ENCODE data around the gene SOCS6.

DNA sequence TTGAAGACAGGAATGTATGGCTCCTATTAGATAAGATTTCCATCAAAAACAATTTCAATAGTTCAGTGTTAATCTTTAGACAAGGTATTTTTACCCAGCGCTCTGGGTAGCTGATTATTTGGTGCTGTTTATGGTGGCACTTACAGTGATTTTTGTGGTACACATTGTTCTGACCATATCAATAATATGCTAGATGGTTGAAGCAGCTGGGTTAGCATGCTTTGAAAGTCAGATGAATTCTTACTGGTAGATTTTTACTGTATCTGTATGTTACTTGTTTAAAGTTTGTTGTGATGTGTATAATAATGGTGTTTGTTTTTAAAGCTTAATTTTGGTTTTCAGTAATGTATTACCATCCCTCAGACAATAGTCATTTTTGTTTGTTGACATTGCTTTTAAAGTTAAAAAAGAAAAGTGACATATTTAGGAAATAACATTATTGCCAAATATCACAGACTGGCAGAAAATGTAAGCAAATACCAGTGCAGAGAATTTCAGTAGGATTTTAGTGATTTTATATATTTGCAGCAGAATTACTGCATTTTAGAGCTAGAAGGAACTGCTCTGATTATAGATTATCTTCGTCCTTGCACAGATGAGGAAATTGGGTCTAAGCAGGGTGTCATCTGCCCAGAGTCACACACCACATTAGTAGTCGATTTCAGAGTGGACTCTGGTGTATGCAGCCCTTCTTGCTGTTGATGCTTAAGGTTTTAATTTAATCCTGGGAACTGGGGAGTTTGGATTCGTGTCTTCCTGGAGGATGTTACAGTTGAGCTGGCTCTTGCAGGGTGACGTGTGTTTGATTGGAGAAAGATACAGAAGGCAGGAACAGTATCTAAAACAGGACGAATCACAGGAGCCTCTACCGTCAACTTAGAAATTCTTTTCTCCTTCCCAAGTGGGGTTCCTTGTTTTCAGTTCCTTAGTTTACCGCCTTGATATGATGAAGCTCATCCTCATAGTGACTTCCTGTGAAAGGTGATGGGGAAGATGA, 6.6 kb downstream of the SOCS6 start:
- TF ChIP-seq MXI1 (IDR thresholded peaks at IDR 0.05; ENCODE audit: low read depth, low read length), result no peak
- TF ChIP-seq, protein P1, sequence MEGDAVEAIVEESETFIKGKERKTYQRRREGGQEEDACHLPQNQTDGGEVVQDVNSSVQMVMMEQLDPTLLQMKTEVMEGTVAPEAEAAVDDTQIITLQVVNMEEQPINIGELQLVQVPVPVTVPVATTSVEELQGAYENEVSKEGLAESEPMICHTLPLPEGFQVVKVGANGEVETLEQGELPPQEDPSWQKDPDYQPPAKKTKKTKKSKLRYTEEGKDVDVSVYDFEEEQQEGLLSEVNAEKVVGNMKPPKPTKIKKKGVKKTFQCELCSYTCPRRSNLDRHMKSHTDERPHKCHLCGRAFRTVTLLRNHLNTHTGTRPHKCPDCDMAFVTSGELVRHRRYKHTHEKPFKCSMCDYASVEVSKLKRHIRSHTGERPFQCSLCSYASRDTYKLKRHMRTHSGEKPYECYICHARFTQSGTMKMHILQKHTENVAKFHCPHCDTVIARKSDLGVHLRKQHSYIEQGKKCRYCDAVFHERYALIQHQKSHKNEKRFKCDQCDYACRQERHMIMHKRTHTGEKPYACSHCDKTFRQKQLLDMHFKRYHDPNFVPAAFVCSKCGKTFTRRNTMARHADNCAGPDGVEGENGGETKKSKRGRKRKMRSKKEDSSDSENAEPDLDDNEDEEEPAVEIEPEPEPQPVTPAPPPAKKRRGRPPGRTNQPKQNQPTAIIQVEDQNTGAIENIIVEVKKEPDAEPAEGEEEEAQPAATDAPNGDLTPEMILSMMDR (IDR thresholded peaks at IDR 0.05), result no peak
- no peak; a peak in 1 of 4 replicates for TF ChIP-seq EP300 (IDR thresholded peaks at IDR 0.05; ENCODE audit: borderline replicate concordance in 1 of 2, low read depth in 1 of 2, low read length in 1 of 2)
- TF ChIP-seq RCOR1 (IDR thresholded peaks at IDR 0.05; ENCODE audit: low read length), result no peak
- TF ChIP-seq, protein P2, sequence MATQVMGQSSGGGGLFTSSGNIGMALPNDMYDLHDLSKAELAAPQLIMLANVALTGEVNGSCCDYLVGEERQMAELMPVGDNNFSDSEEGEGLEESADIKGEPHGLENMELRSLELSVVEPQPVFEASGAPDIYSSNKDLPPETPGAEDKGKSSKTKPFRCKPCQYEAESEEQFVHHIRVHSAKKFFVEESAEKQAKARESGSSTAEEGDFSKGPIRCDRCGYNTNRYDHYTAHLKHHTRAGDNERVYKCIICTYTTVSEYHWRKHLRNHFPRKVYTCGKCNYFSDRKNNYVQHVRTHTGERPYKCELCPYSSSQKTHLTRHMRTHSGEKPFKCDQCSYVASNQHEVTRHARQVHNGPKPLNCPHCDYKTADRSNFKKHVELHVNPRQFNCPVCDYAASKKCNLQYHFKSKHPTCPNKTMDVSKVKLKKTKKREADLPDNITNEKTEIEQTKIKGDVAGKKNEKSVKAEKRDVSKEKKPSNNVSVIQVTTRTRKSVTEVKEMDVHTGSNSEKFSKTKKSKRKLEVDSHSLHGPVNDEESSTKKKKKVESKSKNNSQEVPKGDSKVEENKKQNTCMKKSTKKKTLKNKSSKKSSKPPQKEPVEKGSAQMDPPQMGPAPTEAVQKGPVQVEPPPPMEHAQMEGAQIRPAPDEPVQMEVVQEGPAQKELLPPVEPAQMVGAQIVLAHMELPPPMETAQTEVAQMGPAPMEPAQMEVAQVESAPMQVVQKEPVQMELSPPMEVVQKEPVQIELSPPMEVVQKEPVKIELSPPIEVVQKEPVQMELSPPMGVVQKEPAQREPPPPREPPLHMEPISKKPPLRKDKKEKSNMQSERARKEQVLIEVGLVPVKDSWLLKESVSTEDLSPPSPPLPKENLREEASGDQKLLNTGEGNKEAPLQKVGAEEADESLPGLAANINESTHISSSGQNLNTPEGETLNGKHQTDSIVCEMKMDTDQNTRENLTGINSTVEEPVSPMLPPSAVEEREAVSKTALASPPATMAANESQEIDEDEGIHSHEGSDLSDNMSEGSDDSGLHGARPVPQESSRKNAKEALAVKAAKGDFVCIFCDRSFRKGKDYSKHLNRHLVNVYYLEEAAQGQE (IDR thresholded peaks at IDR 0.05; ENCODE audit: low read depth, low read length), result no peak
- TF ChIP-seq, protein P3, sequence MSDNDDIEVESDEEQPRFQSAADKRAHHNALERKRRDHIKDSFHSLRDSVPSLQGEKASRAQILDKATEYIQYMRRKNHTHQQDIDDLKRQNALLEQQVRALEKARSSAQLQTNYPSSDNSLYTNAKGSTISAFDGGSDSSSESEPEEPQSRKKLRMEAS (IDR thresholded peaks at IDR 0.05; ENCODE audit: low read depth), result no peak
- TF ChIP-seq POLR2AphosphoS5 (IDR thresholded peaks at IDR 0.05; ENCODE audit: low read depth, low read length), result no peak
- TF ChIP-seq TCF12 (IDR thresholded peaks at IDR 0.05), result peak; percentile 42; the same call in 1 of the 2 replicates
- TF ChIP-seq, protein P4, sequence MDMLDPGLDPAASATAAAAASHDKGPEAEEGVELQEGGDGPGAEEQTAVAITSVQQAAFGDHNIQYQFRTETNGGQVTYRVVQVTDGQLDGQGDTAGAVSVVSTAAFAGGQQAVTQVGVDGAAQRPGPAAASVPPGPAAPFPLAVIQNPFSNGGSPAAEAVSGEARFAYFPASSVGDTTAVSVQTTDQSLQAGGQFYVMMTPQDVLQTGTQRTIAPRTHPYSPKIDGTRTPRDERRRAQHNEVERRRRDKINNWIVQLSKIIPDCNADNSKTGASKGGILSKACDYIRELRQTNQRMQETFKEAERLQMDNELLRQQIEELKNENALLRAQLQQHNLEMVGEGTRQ (IDR thresholded peaks at IDR 0.05; ENCODE audit: borderline replicate concordance, low read depth, low read length), result no peak
